Neural cell (in vitro differentiated cells): ENCODE measurements around the gene POLD4. TPM values are rescaled to one million over a fixed set of nuclear protein-coding genes. Genes with fewer than 3 reads are reported as not detected.

Experiments used
- H2AFZ ChIP-seq: fragments of 200-600, 300-800 bp; sonication (generic), shearing (Covaris generic); 2 replicates; pipeline ENCODE4 v1.6.0; 2014; ENCODE audit warnings: low read depth, mild to moderate bottlenecking, antibody characterized with exemption, low read length, moderate library complexity
- H3F3A ChIP-seq: fragments of 200-600 bp; shearing (Covaris generic); 2 replicates; pipeline ENCODE4 v1.6.1; 2016; ENCODE audit warnings: mild to moderate bottlenecking, moderate library complexity, mixed read lengths, antibody characterized with exemption, low read length; ENCODE audit not compliant: insufficient read depth, poor library complexity, severe bottlenecking
- H3K27ac ChIP-seq: fragments of 200-600, 300-800 bp; sonication (generic), shearing (Covaris generic); 2 replicates; pipeline ENCODE4 v1.5.1; 2014; ENCODE audit warnings: mild to moderate bottlenecking, low read length, moderate library complexity
- H3K27me3 ChIP-seq: fragments of 300-800, 200-600 bp; sonication (generic), shearing (Covaris generic); 2 replicates; pipeline ENCODE4 v1.6.0; 2014; ENCODE audit warnings: mild to moderate bottlenecking, low read depth, low read length, moderate library complexity; ENCODE audit not compliant: insufficient read depth
- H3K36me3 ChIP-seq: fragments of 300-800, 200-600 bp; sonication (generic), shearing (Covaris generic); 2 replicates; pipeline ENCODE4 v1.5.1; 2014; ENCODE audit warnings: mild to moderate bottlenecking, antibody characterized with exemption, low read length, moderate library complexity; ENCODE audit not compliant: insufficient read depth
- H3K4me2 ChIP-seq: fragments of 300-800, 200-600 bp; sonication (generic), shearing (Covaris generic); 2 replicates; pipeline ENCODE4 v1.6.0; 2014; ENCODE audit warnings: mild to moderate bottlenecking, low read length
- H3K4me3 ChIP-seq: fragments of 300-800, 200-600 bp; sonication (generic), shearing (Covaris generic); 2 replicates; pipeline ENCODE4 v1.5.1; 2014; ENCODE audit warnings: mild to moderate bottlenecking, low read length, moderate library complexity
- H3K79me2 ChIP-seq: fragments of 200-600 bp; shearing (Covaris generic); replicated peaks from 2 replicates; pipeline ENCODE4 v1.6.0; 2014; ENCODE audit warnings: mild to moderate bottlenecking, low read length, moderate library complexity; ENCODE audit not compliant: insufficient read depth
- H3K9ac ChIP-seq: fragments of 300-800, 200-600 bp; sonication (generic), shearing (Covaris generic); 2 replicates; pipeline ENCODE4 v1.6.1; 2016; ENCODE audit warnings: mild to moderate bottlenecking, low read length, mixed read lengths
- H3K9me2 ChIP-seq: fragments of 200-600 bp; shearing (Covaris generic); 2 replicates; pipeline ENCODE4 v1.6.1; 2016; ENCODE audit warnings: mild to moderate bottlenecking, low read length, mixed read lengths; ENCODE audit not compliant: insufficient read depth
- H3K9me3 ChIP-seq: fragments of 200-600, 300-800 bp; sonication (generic), shearing (Covaris generic); 2 replicates; pipeline ENCODE4 v1.6.1; 2016; ENCODE audit warnings: mild to moderate bottlenecking, mixed run types, low read length, moderate library complexity, mixed read lengths
- H4K20me1 ChIP-seq: fragments of 200-600 bp; shearing (Covaris generic); 2 replicates; pipeline ENCODE4 v1.6.1; 2016; ENCODE audit warnings: mild to moderate bottlenecking, mixed run types; ENCODE audit not compliant: insufficient read depth
- EP300 ChIP-seq: fragments of 450-650 bp; conservative IDR thresholded peaks from 2 replicates; pipeline ENCODE4 v1.6.1; 2014; ENCODE audit warnings: antibody characterized with exemption, mild to moderate bottlenecking, moderate library complexity; ENCODE audit not compliant: poor library complexity, severe bottlenecking
- EZH2 ChIP-seq: fragments of 200-600, 300-800 bp; shearing (Covaris generic), sonication (generic); IDR thresholded peaks from 2 replicates; pipeline ENCODE4 v1.6.1; 2014; ENCODE audit warnings: antibody characterized with exemption, low read length, borderline replicate concordance, mild to moderate bottlenecking; ENCODE audit not compliant: insufficient read depth, poor library complexity, severe bottlenecking
- MXI1 ChIP-seq: fragments of 450-650 bp; conservative IDR thresholded peaks from 2 replicates; pipeline ENCODE4 v1.6.1; 2014; ENCODE audit warnings: antibody characterized with exemption, mild to moderate bottlenecking; ENCODE audit not compliant: poor library complexity, severe bottlenecking
- POLR2AphosphoS5 ChIP-seq: IDR thresholded peaks from 2 replicates; pipeline ENCODE4 v1.6.1; 2012
- RAD21 ChIP-seq: fragments of 450-650 bp; conservative IDR thresholded peaks from 2 replicates; pipeline ENCODE4 v1.6.1; 2014; ENCODE audit warnings: antibody characterized with exemption, mild to moderate bottlenecking, moderate library complexity
- REST ChIP-seq: IDR thresholded peaks from 2 replicates; pipeline ENCODE4 v1.6.1; 2012; ENCODE audit warnings: borderline replicate concordance
- SMC3 ChIP-seq: fragments of 450-650 bp; conservative IDR thresholded peaks from 2 replicates; pipeline ENCODE4 v1.6.1; 2014; ENCODE audit warnings: antibody characterized with exemption, mild to moderate bottlenecking, moderate library complexity; ENCODE audit not compliant: poor library complexity
- TAF1 ChIP-seq: IDR thresholded peaks from 2 replicates; pipeline ENCODE4 v1.6.1; 2012; ENCODE audit warnings: low read depth
- polyA plus RNA-seq: library from polyadenylated mRNA; depleted of rRNA; stranded (reverse); fragments of >200 nt; gene quantifications from 2 replicates; pipeline ENCODE4 v1.2.3, GENCODE V29; 2014
- TF ChIP-seq, protein P1 (sequence below): fragments of 450-650 bp; IDR thresholded peaks from 2 replicates; pipeline ENCODE4 v1.5.1; 2014; ENCODE audit warnings: antibody characterized with exemption, mild to moderate bottlenecking, moderate library complexity; ENCODE audit not compliant: poor library complexity, severe bottlenecking

POLD4 gene
- polyA plus RNA-seq, 1 donor from 2014 or later, result 6.8 TPM

GRCh38 chr11:67396587-67397389 is 43.4 kb upstream of the POLD4 start:
- no peaks in the 10 kb centered on the region for H3K27me3 ChIP-seq
- H3K4me2 ChIP-seq, result no peak overlapping the region
- H3K9ac ChIP-seq, result no peak overlapping the region
- peaks cover 11% of the 10 kb centered on the region for H3K79me2 ChIP-seq
- H2AFZ ChIP-seq, result no peak overlapping the region
- no peaks in the 10 kb centered on the region for H3K9me3 ChIP-seq
- H3F3A ChIP-seq, result no peaks in the 10 kb centered on the region
- H4K20me1 ChIP-seq, result no peaks in the 10 kb centered on the region
- no peak overlapping the region for H3K27ac ChIP-seq
- H3K9me2 ChIP-seq, result no peaks in the 10 kb centered on the region
- H3K4me3 ChIP-seq, result no peak overlapping the region
- TF ChIP-seq TAF1 (no peak), EP300 (no peak), MXI1 (no peak), POLR2AphosphoS5 (no peak), SMC3 (no peak), EZH2 (no peak), REST (no peak), RAD21 (no peak)
- TF ChIP-seq, protein P1, sequence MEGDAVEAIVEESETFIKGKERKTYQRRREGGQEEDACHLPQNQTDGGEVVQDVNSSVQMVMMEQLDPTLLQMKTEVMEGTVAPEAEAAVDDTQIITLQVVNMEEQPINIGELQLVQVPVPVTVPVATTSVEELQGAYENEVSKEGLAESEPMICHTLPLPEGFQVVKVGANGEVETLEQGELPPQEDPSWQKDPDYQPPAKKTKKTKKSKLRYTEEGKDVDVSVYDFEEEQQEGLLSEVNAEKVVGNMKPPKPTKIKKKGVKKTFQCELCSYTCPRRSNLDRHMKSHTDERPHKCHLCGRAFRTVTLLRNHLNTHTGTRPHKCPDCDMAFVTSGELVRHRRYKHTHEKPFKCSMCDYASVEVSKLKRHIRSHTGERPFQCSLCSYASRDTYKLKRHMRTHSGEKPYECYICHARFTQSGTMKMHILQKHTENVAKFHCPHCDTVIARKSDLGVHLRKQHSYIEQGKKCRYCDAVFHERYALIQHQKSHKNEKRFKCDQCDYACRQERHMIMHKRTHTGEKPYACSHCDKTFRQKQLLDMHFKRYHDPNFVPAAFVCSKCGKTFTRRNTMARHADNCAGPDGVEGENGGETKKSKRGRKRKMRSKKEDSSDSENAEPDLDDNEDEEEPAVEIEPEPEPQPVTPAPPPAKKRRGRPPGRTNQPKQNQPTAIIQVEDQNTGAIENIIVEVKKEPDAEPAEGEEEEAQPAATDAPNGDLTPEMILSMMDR, result no peak
- no peaks in the 10 kb centered on the region for H3K36me3 ChIP-seq

DNA sequence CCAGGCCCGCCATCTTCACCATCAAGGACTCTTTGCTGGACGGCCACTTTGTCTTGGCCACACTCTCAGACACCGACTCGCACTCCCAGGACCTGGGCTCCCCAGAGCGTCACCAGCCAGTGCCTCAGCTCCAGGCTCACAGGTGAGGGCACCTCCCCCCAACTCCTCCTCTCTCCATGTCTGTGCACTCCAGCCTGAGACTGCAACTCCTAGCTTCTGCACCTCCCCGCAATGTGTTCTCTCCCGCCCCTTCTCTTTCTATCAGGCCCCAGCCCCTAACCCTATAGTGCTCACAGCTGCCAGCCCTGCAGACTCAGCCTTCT is 42.9 kb upstream of the POLD4 start:
- Histone ChIP-seq H3K4me2 (no peak overlapping the region), H3K9me2 (no peaks in the 10 kb centered on the region), H3K27me3 (no peaks in the 10 kb centered on the region), H3K9me3 (no peaks in the 10 kb centered on the region), H2AFZ (no peak overlapping the region), H3K9ac (no peak overlapping the region), H4K20me1 (no peaks in the 10 kb centered on the region), H3K4me3 (no peak overlapping the region), H3F3A (no peaks in the 10 kb centered on the region), H3K36me3 (no peaks in the 10 kb centered on the region), H3K27ac (no peak overlapping the region), H3K79me2 (peaks cover 10% of the 10 kb centered on the region)
- TF ChIP-seq RAD21, result no peak
- TF ChIP-seq REST, result no peak
- no peak for TF ChIP-seq POLR2AphosphoS5
- TF ChIP-seq TAF1, result no peak
- TF ChIP-seq MXI1, result no peak
- TF ChIP-seq EZH2, result no peak
